Vagina (tissue), 2 donors: Measurements from ENCODE around the gene PTPRB.

Source experiments
- CTCF ChIP-seq, 3 experiments: fragments of 450-650 bp in 2 of 3; fragments of 200-600 bp in 1 of 3; sonication (generic) in 1 of 3; IDR thresholded peaks; one replicate each; pipeline ENCODE4 v1.5.1; 2017 to 2019; ENCODE audit warnings: antibody characterized with exemption in 3 of 3, mild to moderate bottlenecking in 2 of 3, moderate library complexity in 2 of 3
- POLR2A ChIP-seq, 2 donors: fragments of 450-650 bp; IDR thresholded peaks; one replicate each; pipeline ENCODE4 v1.6.1; 2017; ENCODE audit warnings: antibody characterized with exemption in 2 of 2, mild to moderate bottlenecking in 2 of 2, moderate library complexity in 2 of 2

GRCh38 chr12:70603044-70603443 is 34.2 kb downstream of the PTPRB start:
- TF ChIP-seq CTCF (IDR thresholded peaks at IDR 0.05): no peak
- no peak for TF ChIP-seq POLR2A (IDR thresholded peaks at IDR 0.05)
